HUES64 (cell line): ENCODE results near the gene BRD3OS.
A peak's percentile ranks its signal among the peaks of the same experiment; 100 is the strongest.

Source experiments
- H3K27ac ChIP-seq: 2 replicates; pipeline ENCODE4 v1.7.0; 2013; ENCODE audit warnings: low read depth, low read length, inconsistent platforms
- H3K27me3 ChIP-seq: 2 replicates; pipeline ENCODE4 v1.6.1; 2013; ENCODE audit warnings: mild to moderate bottlenecking, low read length; ENCODE audit not compliant: insufficient read depth
- H3K36me3 ChIP-seq: 2 replicates; pipeline ENCODE4 v1.6.1; 2013; ENCODE audit warnings: mild to moderate bottlenecking, low read length; ENCODE audit not compliant: insufficient read depth
- H3K4me1 ChIP-seq: 2 replicates; pipeline ENCODE4 v1.6.1; 2013; ENCODE audit warnings: mild to moderate bottlenecking, low read length, moderate library complexity; ENCODE audit not compliant: insufficient read depth
- H3K4me3 ChIP-seq: 2 replicates; pipeline ENCODE4 v1.5.1; 2013; ENCODE audit warnings: mild to moderate bottlenecking, low read length, moderate library complexity
- H3K9ac ChIP-seq: 2 replicates; pipeline ENCODE4 v1.6.1; 2013; ENCODE audit warnings: mild to moderate bottlenecking, low read depth, low read length
- H3K9me3 ChIP-seq: 2 replicates; pipeline ENCODE4 v1.6.1; 2013; ENCODE audit warnings: low read depth, low read length; ENCODE audit not compliant: insufficient read depth
- whole genome bisulfite sequencing: fragments of 150-250, 120-280 bp; methylation state at CpG from one replicate; pipeline ENCODE4 v1.1.7; 2013; ENCODE audit warnings: missing lambda C conversion rate; 5-methylcytosine and 5-hydroxymethylcytosine counted together

Gene BRD3OS

GRCh38 chr9:134011401-134011800 is 13.9 kb upstream of the BRD3OS start:
- H3K4me1 ChIP-seq: no peaks in the 10 kb centered on the region
- 93% methylated on average over 6 of the region's 6 CpGs for WGBS
- no peaks in the 10 kb centered on the region for H3K27me3 ChIP-seq
- no peak overlapping the region for H3K27ac ChIP-seq
- peaks cover 32% of the 10 kb centered on the region for H3K9me3 ChIP-seq
- H3K4me3 ChIP-seq: 0 out of 2 replicates have a peak overlapping the region, but pooled peaks have one; percentile 13
- H3K9ac ChIP-seq: no peak overlapping the region
- H3K36me3 ChIP-seq: no peaks in the 10 kb centered on the region

- no peaks in the 10 kb centered on the region for H3K4me1 ChIP-seq
- H3K9me3 ChIP-seq: peaks cover 36% of the 10 kb centered on the region
These were observed 10.3 kb upstream of the BRD3OS start for GRCh38 chr9:134014946-134015345.

GRCh38 chr9:134024214-134024792 is 978 bp upstream of the BRD3OS start:
- H3K27ac ChIP-seq: no peak overlapping the region
- WGBS: 94% methylated on average over 3 of the region's 4 CpGs
- H3K36me3 ChIP-seq: peaks cover 11% of the 10 kb centered on the region; the same call in 1 of the 2 replicates
- no peaks in the 10 kb centered on the region for H3K27me3 ChIP-seq
- no peak overlapping the region for H3K9ac ChIP-seq
- no peaks in the 10 kb centered on the region; the same call in 1 of the 2 replicates for H3K9me3 ChIP-seq
- peaks cover 5% of the 10 kb centered on the region; the same call in 1 of the 2 replicates for H3K4me1 ChIP-seq
- H3K4me3 ChIP-seq: peak overlapping the region; percentile 43

More at GRCh38 chr9:134014946-134015345, 10.3 kb upstream of the BRD3OS start:
- H3K9ac ChIP-seq: no peak overlapping the region
- WGBS: 75% methylated on average over 2 of the region's 2 CpGs
- H3K36me3 ChIP-seq: no peaks in the 10 kb centered on the region
- H3K27ac ChIP-seq: no peak overlapping the region
- H3K4me3 ChIP-seq: no peak overlapping the region
- H3K27me3 ChIP-seq: no peaks in the 10 kb centered on the region

- Histone ChIP-seq H3K27me3 (no peaks in the 10 kb centered on the region), H3K27ac (0 out of 2 replicates have a peak overlapping the region, but pooled peaks have one; percentile 45), H3K9me3 (no peaks in the 10 kb centered on the region), H3K36me3 (peaks cover 20% of the 10 kb centered on the region), H3K4me1 (peaks cover 5% of the 10 kb centered on the region; the same call in 1 of the 2 replicates), H3K9ac (peak overlapping the region; percentile 29; the same call in 1 of the 2 replicates), H3K4me3 (peak overlapping the region; percentile 76)
- 16% methylated on average over 66 of the region's 66 CpGs for WGBS
These were observed 593 bp downstream of the BRD3OS start for GRCh38 chr9:134025606-134026541.

- peak overlapping the region; percentile 76 for H3K4me3 ChIP-seq
- 85% methylated on average over 18 of the region's 18 CpGs for WGBS
These were observed 1.3 kb downstream of the BRD3OS start for GRCh38 chr9:134026581-134026980.

GRCh38 chr9:134026981-134027380 is 1.7 kb downstream of the BRD3OS start:
- H3K4me3 ChIP-seq: no peak overlapping the region
- no peaks in the 10 kb centered on the region for H3K9me3 ChIP-seq
- WGBS: 94% methylated on average over 8 of the region's 8 CpGs
- H3K9ac ChIP-seq: no peak overlapping the region
- H3K36me3 ChIP-seq: peaks cover 31% of the 10 kb centered on the region
- peaks cover 5% of the 10 kb centered on the region; the same call in 1 of the 2 replicates for H3K4me1 ChIP-seq
- H3K27me3 ChIP-seq: no peaks in the 10 kb centered on the region
- H3K27ac ChIP-seq: no peak overlapping the region

More at GRCh38 chr9:134026581-134026980, 1.3 kb downstream of the BRD3OS start:
- Histone ChIP-seq H3K27me3 (no peaks in the 10 kb centered on the region), H3K9ac (no peak overlapping the region), H3K4me1 (peaks cover 5% of the 10 kb centered on the region; the same call in 1 of the 2 replicates), H3K9me3 (no peaks in the 10 kb centered on the region), H3K27ac (no peak overlapping the region), H3K36me3 (peaks cover 27% of the 10 kb centered on the region)

GRCh38 chr9:134027561-134027960 is 2.3 kb downstream of the BRD3OS start:
- no peak overlapping the region for H3K27ac ChIP-seq
- peaks cover 5% of the 10 kb centered on the region; the same call in 1 of the 2 replicates for H3K4me1 ChIP-seq
- H3K9ac ChIP-seq: no peak overlapping the region
- WGBS: 97% methylated on average over 7 of the region's 7 CpGs
- H3K9me3 ChIP-seq: no peaks in the 10 kb centered on the region
- H3K27me3 ChIP-seq: no peaks in the 10 kb centered on the region
- H3K4me3 ChIP-seq: no peak overlapping the region
- H3K36me3 ChIP-seq: peaks cover 36% of the 10 kb centered on the region

- Histone ChIP-seq H3K27ac (no peak overlapping the region), H3K4me1 (peaks cover 5% of the 10 kb centered on the region; the same call in 1 of the 2 replicates), H3K9ac (no peak overlapping the region), H3K36me3 (peaks cover 42% of the 10 kb centered on the region), H3K9me3 (no peaks in the 10 kb centered on the region), H3K27me3 (no peaks in the 10 kb centered on the region), H3K4me3 (no peak overlapping the region)
- WGBS: 90% methylated on average over 9 of the region's 9 CpGs
These were observed 2.8 kb downstream of the BRD3OS start for GRCh38 chr9:134028076-134028475.

GRCh38 chr9:134028575-134029247 is 3.4 kb downstream of the BRD3OS start:
- Histone ChIP-seq H3K27me3 (no peaks in the 10 kb centered on the region), H3K36me3 (peaks cover 48% of the 10 kb centered on the region), H3K27ac (no peak overlapping the region), H3K9me3 (no peaks in the 10 kb centered on the region), H3K9ac (no peak overlapping the region), H3K4me3 (no peak overlapping the region), H3K4me1 (peaks cover 5% of the 10 kb centered on the region; the same call in 1 of the 2 replicates)
- 93% methylated on average over 22 of the region's 22 CpGs for WGBS

GRCh38 chr9:134029248-134030226 is 4.3 kb downstream of the BRD3OS start:
- Histone ChIP-seq H3K4me3 (no peak overlapping the region), H3K9ac (no peak overlapping the region), H3K27ac (no peak overlapping the region), H3K4me1 (peaks cover 2% of the 10 kb centered on the region; the same call in 1 of the 2 replicates), H3K36me3 (peaks cover 56% of the 10 kb centered on the region), H3K9me3 (no peaks in the 10 kb centered on the region), H3K27me3 (no peaks in the 10 kb centered on the region)
- 95% methylated on average over 21 of the region's 21 CpGs for WGBS
